NCI-H1417 (cell line): ENCODE measurements around the gene KIAA1755.

ENCODE experiments used
- DNase-seq, 3 experiments: peaks; one replicate each; lab custom pipeline; 2025; lab: John Stamatoyannopoulos, UW

KIAA1755 gene

GRCh38 chr20:38202153-38202981 is 58.2 kb downstream of the KIAA1755 start:
- no peak for DNase-seq

DNA sequence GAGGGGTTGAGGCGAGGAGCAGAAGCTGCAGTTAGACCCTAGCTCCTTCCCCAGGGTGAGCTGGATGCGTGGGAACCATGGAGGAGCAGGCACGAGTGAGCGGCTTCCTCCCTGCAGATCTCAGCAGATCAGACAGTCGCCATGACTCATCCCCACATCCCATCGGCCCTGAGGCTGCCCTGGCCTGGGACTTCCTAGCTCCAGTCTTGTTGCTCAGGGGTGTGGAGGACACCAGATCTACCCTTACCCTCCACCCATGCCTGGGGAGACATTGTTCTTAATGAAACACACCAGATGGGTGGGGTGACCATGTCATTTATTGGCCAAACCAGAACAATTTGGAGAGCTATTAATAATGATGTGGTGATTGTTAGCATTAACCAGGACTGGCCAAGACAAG is 59.2 kb downstream of the KIAA1755 start:
- DNase-seq: no peak

DNA sequence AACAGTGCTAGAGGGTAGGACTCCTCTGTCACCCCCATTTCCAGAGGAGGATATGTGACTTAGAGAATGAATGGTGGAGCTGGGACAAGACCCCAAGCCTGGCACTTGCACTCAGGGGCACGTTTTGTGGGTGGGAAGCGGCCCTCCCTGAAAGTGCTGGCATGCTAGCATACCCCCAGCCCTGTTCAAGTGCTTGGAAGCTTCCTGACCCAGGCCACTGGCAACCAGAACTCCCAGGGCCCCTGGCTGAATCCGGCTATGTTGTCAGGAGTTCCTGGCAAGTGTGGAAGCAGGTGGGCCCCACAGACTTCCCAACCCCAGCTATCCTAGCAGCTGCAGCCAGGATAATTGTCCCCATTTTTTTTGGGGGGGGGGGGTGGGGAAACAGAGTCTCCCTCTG is 59.9 kb downstream of the KIAA1755 start:
- no peak for DNase-seq

DNA sequence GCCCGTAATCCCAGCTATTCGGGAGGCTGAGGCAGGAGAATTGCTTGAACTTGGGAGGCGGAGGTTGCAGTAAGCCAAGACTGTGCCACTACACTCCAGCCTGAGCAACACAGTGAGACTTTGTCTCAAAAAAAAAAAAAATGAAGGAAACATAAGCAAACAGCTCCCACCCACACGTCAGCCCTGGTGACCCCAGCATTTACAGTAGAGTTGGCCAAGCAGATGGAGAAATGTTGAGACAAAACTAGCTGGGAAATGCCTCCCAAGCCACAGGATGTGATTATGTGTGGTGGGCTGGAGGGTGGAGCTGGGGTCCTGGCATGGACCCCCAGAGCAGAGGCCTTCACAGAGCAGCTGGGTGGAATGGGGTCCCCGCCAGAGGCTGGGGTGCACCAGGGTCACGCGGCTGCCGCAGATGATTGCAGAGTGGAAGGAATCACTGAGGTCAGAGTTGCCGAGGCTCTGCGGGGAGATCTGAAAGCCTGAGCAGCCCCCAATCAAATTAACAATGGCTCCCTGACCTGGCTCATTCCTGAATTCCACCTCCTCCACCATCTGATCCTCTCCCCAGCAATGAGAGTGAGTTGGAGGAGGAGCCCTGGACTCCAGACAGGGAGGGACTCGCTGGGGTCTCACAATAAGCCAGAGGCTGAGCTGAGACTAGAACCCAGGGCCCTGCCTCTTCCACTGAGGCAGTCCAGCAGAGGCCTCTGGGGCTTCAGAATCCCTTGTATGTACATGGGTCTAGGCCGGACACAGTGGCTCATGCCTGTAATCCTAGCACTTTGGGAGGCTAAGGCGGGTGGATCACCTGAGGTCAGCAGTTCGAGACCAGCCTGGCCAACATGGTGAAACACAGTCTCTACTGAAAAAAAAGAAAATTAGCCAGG is 60.8 kb downstream of the KIAA1755 start:
- DNase-seq: no peak

DNA sequence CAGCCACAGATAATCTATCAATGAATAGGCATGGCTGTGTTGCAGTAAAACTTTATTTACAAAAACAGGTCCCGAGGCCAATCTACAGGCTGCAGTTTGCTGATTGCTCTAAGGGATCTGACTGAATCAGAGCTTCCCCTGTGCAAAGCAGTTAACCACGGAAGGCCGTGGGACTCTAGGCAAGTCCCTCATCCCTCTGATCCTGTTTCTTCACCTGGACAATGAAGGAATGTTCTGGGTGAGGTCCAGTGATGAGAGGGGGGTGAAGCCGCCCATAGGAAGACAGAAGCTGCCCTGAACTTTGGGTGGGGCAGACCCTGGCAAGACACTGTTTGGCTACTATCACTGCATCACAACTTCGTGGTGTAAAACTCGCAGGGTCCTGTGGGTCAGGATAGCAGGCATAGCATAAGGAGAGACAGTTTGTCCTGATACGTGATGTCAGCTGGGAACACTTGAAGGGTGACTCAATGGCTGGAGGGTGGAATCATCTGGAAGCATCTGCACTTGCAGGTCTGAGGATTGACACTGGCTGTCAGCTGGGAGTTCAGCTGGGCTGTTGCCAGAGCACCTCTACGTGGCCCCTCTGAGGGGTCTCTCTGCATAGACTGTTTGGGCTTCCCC is 62.2 kb downstream of the KIAA1755 start:
- DNase-seq: no peak

DNA sequence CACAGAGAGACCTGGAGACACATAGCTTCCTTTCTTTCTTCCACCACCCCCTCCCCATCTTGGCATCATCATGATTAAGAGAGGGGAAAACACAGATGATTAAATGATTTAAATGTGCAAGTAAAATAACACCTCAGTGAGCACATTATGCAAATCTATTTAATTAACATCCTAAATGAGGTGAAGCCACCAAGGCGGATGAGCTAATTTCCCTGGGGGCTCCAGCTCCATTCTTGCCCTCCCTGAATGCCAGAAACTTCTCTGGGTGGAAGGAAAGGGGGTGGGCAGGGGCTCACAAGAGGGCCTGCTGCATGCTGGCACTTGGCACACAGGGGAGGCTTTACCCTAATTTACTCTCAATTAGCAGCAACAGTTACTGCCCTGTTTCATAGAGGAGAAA is 62.9 kb downstream of the KIAA1755 start:
- no peak for DNase-seq

DNA sequence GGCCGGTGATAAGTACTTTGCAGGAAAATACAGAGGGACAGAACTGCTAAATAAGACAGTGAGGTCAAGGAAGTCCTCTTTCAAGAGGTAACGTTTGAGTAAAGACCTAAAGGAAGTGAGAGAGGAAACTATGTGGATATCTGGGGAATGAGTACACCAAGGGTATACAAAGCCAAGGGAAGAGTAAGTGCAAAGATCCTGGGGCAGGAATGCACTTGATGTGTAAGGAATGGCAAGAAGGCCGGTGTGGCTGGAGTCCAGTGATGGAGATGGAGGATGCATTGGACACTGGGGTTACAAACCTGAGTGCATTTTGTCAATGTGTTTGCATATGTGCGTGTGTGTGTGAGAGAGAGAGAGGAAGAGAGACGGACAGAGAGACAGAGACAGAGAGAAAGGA is 63.3 kb downstream of the KIAA1755 start:
- DNase-seq: no peak

- DNase-seq: no peak
Measured at GRCh38 chr20:38196592-38196991, 63.9 kb downstream of the KIAA1755 start.

- DNase-seq: no peak
Measured at GRCh38 chr20:38196076-38196475, 64.5 kb downstream of the KIAA1755 start.

GRCh38 chr20:38195521-38195920 is 65.0 kb downstream of the KIAA1755 start:
- no peak for DNase-seq

DNA sequence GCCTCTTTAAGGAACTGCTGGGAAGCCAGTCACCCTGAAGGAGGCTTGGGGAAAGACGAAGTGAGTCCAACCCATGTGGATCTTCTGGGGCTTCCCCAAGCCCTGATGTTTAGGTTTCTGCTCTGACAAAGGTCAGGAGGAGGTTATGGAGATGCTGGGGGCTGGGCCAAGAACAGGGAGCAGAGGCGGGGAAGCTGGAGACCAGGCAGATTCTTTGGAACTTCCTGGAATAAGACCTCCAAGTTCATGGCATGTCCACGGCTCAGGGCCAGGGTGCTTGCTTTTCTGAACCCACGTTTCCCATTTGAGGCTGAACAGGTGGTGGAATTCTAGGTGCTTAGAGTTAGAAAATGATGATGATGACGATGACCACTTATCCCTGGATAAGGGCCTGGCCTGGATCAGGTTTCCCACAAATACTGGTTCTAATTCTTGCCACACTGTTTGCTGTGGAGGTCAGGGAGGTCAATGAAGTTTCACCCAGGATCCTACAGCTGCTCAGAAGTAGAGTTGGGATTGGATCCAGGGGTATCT is 65.5 kb downstream of the KIAA1755 start:
- DNase-seq: no peak

GRCh38 chr20:38193586-38194105 is 66.9 kb downstream of the KIAA1755 start:
- no peak for DNase-seq

- DNase-seq: no peak
Measured at GRCh38 chr20:38192323-38192885, 68.1 kb downstream of the KIAA1755 start.

- no peak for DNase-seq
Measured at GRCh38 chr20:38191654-38192053, 68.9 kb downstream of the KIAA1755 start.

GRCh38 chr20:38190936-38191371 is 69.6 kb downstream of the KIAA1755 start:
- no peak for DNase-seq

- no peak for DNase-seq
Measured at GRCh38 chr20:38190166-38190565, 70.4 kb downstream of the KIAA1755 start.

DNA sequence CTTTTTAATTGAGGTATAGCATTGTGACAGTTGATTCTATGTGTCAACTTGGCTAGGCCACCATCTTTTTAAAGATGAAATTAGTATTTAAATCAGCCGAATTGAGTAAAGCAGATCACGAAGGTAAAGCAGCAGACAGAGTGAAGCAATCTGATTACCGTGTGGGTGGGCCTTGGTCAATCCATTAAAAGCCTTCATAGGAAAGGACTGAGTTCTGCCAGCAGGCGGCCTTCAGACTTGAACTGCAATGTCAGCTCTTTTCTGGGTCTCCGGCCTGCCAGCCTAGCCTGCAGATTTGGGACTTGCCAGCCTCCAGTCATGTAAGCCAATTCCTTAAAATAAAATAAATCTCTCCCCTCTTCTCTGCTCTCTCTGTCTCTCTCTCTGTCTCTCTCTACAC is 73.0 kb downstream of the KIAA1755 start:
- no peak for DNase-seq

GRCh38 chr20:38186788-38187221 is 73.7 kb downstream of the KIAA1755 start:
- DNase-seq: no peak

GRCh38 chr20:38184101-38184500 is 76.4 kb downstream of the KIAA1755 start:
- no peak for DNase-seq

DNA sequence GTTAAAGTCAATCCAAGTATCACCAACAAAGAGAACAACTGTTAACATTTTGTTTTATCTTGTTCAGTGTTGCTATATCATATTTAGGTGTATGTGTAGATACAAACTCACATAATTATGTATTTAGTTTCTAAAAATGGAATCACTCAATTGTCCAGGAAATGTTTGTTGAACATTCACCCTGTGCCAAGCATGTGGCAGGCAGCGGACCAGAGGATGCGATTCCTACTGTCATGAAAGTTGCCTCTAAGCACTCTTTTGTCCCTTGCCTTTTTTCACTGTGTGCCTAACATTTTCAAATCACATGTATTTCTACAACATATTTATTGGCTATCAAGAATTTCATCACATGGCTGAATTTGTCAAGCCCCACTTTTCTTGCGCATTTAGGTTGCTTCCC is 78.6 kb downstream of the KIAA1755 start:
- no peak for DNase-seq

DNA sequence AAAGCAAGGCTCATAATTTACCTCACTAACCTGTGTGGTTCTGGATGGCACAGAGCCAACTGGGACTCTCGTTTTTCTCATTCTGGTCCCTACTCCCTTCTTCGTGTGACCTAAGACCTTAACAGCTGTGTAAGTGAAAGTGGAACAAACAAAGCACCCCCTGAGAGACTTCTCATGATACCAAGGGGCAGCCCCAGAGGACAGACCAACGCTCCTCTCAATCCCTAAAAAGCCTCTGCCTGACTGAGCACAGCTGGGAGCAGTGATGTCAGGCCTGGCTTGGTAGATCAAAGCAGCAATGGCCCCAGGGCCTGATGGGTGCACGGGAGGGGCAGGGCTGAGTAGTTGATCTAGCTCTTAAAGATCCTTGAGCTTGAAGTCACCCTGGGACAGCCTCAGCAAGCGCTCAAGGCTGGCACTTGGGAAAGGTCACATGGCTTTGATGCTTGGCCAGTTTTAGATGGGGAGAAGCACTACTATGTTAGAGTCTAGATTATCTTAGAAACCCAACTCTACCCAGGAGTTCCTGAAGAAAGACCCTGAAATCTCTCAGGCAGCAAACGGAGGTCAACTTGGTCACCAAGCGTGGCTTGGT is 79.2 kb downstream of the KIAA1755 start:
- DNase-seq: peak in 2 of 3 experiments; percentile 23 to 72
